HL-60 (cell line): Measurements from ENCODE around the gene HNRNPF.

ENCODE experiments used
- CTCF ChIP-seq: IDR thresholded peaks from one replicate; pipeline ENCODE4 v1.5.1; 2011; ENCODE audit warnings: low read length, control low read depth, inconsistent platforms; ENCODE audit not compliant: insufficient read depth
- GABPA ChIP-seq: IDR thresholded peaks from 2 replicates; pipeline ENCODE4 v1.6.1; 2012; ENCODE audit warnings: low read depth
- POLR2AphosphoS5 ChIP-seq: IDR thresholded peaks from 2 replicates; pipeline ENCODE4 v1.6.1; 2012; ENCODE audit warnings: low read depth
- REST ChIP-seq: IDR thresholded peaks from 2 replicates; pipeline ENCODE4 v1.6.1; 2012; ENCODE audit warnings: low read depth; ENCODE audit not compliant: insufficient replicate concordance
- SPI1 ChIP-seq: IDR thresholded peaks from 2 replicates; pipeline ENCODE4 v1.6.1; 2012; ENCODE audit warnings: low read depth, mild to moderate bottlenecking, borderline replicate concordance

GRCh38 chr10:43436291-43437140, 27.5 kb upstream of the HNRNPF start, which contains the start of gene ZNF487:
- TF ChIP-seq CTCF (no peak), REST (no peak), POLR2AphosphoS5 (peak; percentile 88), GABPA (no peak), SPI1 (no peak)
